WERI-Rb-1 (cell line): Measurements from ENCODE around the gene SPATA16.
"Not testable (repeated sequence)": the region's sequence is repeated elsewhere in the genome, so short reads cannot be mapped to it uniquely, and the experiment has no call there.

Experiments
- DNase-seq: peaks from one replicate; pipeline ENCODE4 v3.0.0-alpha.2; 2020
- H3K27ac ChIP-seq: fragments of 250-450 bp; sonication (Bioruptor Pico); 2 replicates; pipeline ENCODE4 v1.5.1; 2020; ENCODE audit warnings: mild to moderate bottlenecking, moderate library complexity
- H3K27me3 ChIP-seq: fragments of 250-450 bp; sonication (Bioruptor Pico); 2 replicates; pipeline ENCODE4 v1.5.1; 2021; ENCODE audit warnings: mild to moderate bottlenecking, low read depth, moderate library complexity; ENCODE audit not compliant: insufficient read depth, severe bottlenecking
- H3K36me3 ChIP-seq: fragments of 250-450 bp; sonication (Bioruptor Pico); 2 replicates; pipeline ENCODE4 v1.5.1; 2020; ENCODE audit warnings: mild to moderate bottlenecking, moderate library complexity
- H3K4me3 ChIP-seq: 2 replicates; pipeline ENCODE4 v1.5.1; 2011; ENCODE audit warnings: low read depth, mild to moderate bottlenecking, control low read depth, low read length
- H3K9me3 ChIP-seq: fragments of 250-450 bp; sonication (Bioruptor Pico); 2 replicates; pipeline ENCODE4 v1.5.1; 2021; ENCODE audit warnings: mild to moderate bottlenecking, moderate library complexity; ENCODE audit not compliant: severe bottlenecking
- CTCF ChIP-seq: IDR thresholded peaks from 2 replicates; pipeline ENCODE4 v1.5.1; 2011; ENCODE audit warnings: low read depth, mild to moderate bottlenecking, control low read depth, inconsistent platforms, low read length

Gene SPATA16

DNA sequence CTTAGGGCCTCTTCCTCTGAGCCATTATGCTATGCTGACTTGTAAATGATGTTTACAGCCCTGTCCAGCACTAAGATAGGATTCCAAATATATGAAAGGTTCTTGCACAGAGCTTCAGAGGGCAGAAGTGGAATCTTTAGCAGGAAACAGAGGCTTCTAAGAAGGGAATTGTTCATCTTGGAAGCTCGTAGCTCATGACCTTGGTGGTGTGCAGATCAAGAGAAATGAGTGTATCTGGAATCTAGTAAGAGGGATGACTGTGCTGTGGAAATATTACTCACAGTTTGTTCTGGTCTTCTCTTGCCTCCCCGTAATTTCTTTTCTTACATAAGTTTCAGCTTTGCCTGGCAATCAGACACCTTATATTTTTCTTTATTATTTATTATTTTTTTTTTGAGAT lies 175.8 kb downstream of the SPATA16 start:
- DNase-seq: no peak
- Histone ChIP-seq H3K27ac (no peak overlapping the region), H3K9me3 (no peaks in the 10 kb centered on the region), H3K36me3 (no peaks in the 10 kb centered on the region), H3K4me3 (no peak overlapping the region), H3K27me3 (no peaks in the 10 kb centered on the region)
- no peak for TF ChIP-seq CTCF

DNA sequence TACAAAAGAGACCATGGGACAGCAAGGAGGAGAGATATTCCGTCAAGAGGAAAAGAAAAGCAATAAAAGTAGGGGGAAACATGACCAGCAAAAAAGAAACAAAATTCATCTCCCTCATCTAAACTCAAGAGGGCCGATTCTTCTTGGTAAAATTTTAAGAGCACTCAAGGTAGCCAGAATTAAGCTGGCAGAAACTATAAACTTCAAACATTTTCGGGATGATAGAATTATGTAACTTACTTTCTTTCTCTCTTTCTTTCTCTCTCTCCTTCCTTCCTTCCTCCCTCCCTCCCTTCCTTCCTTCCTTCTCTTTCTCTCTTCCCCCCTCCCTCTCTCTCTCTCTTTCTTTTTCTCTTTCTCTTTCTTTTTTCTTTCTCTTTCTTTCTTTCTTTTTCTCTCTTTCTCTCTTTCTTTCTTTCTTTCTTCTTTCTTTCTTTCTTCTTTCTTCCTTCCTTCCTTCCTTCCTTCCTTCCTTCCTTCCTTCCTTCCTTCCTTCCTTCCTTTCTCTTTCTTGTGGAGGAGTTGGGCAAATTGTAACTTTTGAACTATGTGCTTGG lies 180.3 kb downstream of the SPATA16 start:
- not testable (repeated sequence) for H3K4me3 ChIP-seq, H3K9me3 ChIP-seq, DNase-seq, H3K27ac ChIP-seq, H3K36me3 ChIP-seq, H3K27me3 ChIP-seq

DNA sequence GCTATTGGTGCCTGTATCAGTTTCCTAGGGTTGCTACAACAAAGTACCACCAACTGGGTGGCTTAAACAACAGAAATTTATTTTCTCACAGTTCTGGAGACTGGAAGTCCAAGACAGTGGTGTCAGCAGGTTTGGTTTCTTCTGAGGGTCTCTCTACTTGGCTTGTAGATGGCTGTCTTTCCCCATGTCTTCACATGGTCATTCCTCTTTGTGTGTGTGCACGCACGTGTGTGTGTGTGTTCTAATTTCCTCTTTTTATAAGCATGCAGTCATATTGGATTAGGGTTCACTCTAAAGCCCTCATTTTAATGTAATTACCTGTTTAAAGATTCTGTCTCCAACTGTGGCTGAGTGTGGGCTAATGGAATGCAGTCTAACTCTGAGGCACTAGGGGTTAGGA lies 182.5 kb downstream of the SPATA16 start:
- no peaks in the 10 kb centered on the region for H3K36me3 ChIP-seq
- H3K9me3 ChIP-seq: no peaks in the 10 kb centered on the region
- TF ChIP-seq CTCF: no peak
- H3K27me3 ChIP-seq: no peaks in the 10 kb centered on the region
- DNase-seq: no peak
- H3K4me3 ChIP-seq: no peak overlapping the region
- H3K27ac ChIP-seq: no peak overlapping the region

GRCh38 chr3:172953571-172953970 lies 187.5 kb downstream of the SPATA16 start:
- TF ChIP-seq CTCF: no peak
- no peak for DNase-seq
- H3K27me3 ChIP-seq: no peaks in the 10 kb centered on the region

GRCh38 chr3:172951511-172951910 lies 189.5 kb downstream of the SPATA16 start:
- no peak for DNase-seq
- no peak overlapping the region for H3K4me3 ChIP-seq
- no peaks in the 10 kb centered on the region for H3K36me3 ChIP-seq
- no peaks in the 10 kb centered on the region for H3K9me3 ChIP-seq
- H3K27me3 ChIP-seq: no peaks in the 10 kb centered on the region
- TF ChIP-seq CTCF: no peak
- no peak overlapping the region for H3K27ac ChIP-seq

More at GRCh38 chr3:172953571-172953970, 187.5 kb downstream of the SPATA16 start:
- Histone ChIP-seq H3K36me3 (no peaks in the 10 kb centered on the region), H3K9me3 (no peaks in the 10 kb centered on the region), H3K4me3 (no peak overlapping the region), H3K27ac (no peak overlapping the region)

DNA sequence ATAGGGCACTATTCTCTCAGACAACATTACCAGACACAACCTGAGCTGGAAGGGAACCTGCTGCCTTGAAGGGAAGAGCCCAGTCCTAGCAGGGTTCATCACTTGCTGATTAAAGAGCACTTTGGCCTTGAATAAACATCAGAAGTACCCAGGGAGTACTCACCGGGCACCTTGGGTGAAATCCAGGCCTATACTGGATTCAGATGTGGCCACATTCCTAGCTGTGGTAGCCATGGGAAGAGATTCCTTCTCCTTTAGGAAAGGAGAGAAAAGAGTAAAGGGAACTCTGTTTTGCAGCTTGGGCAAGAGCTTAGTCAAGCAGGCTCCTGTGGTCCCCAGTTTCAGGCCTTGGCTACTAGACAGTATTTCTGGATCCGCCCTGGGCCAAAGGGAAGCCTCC lies 195.0 kb downstream of the SPATA16 start:
- no peak overlapping the region for H3K27ac ChIP-seq
- DNase-seq: no peak
- H3K27me3 ChIP-seq: no peaks in the 10 kb centered on the region
- no peak for TF ChIP-seq CTCF
- no peaks in the 10 kb centered on the region for H3K36me3 ChIP-seq
- H3K4me3 ChIP-seq: no peak overlapping the region
- H3K9me3 ChIP-seq: no peaks in the 10 kb centered on the region
